Measurements from ENCODE around the gene C16orf87. TPM values are rescaled to one million over a fixed set of nuclear protein-coding genes. Genes with fewer than 3 reads are reported as not detected.

The C16orf87 gene
- polyA plus RNA-seq, 2 donors = 3.6 to 3.7 TPM

DNA sequence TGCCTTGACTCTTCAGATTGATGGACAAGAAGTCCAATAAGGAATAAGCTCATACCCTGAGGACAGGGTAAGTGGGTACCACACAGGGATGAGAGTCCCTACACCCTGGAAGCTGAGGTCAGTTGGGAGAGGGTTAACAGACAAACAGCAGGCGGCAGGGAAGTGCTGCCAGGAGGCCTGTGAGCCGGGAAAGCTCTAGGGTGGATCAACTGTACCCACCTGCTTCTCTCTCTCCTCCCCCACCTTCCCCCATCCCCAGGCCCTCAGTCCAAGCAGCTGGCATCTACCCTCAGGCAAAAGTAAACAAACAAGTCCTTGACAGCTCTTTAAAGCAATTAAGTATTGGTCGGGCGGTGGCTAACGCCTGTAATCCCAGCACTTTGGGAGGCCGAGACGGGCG, 62.2 kb downstream of the C16orf87 start:
- no peaks in the 10 kb centered on the region for H3K27me3 ChIP-seq (ENCODE audit: control insufficient read depth in 1 of 2, insufficient read depth in 2 of 2, low read length in 2 of 2)
- 57 to 63% methylated on average over 8 of the region's 8 CpGs for WGBS, 2 donors

DNA sequence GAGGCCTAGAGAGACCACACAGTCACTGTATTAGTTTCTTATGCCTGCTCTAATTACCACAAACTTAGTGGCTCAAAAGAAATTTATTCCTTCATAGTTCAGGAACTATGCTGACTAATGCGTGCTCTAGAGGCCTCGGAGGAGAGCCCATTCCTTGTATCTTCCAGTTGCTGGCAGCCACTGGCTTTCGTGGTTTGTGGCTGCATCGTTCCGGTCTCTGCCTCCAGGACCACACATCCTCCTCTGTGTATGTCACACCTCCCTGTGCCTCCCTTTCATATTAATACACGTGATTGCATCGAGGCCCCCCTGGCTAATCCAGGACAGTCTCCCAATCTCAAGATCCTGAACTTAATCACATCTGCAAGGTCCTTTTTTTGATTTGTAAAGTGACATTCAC, 65.9 kb downstream of the C16orf87 start:
- Histone ChIP-seq H3K4me3 (ENCODE audit: low read depth in 1 of 2, low read length in 2 of 2) (no peak overlapping the region), H3K36me3 (ENCODE audit: control insufficient read depth in 2 of 2, insufficient read depth in 2 of 2, low read length in 1 of 2) (no peaks in the 10 kb centered on the region), H3K27ac (ENCODE audit: low read depth in 2 of 2, low read length in 1 of 2) (no peak overlapping the region), H3K9me3 (ENCODE audit: control insufficient read depth in 2 of 2, insufficient read depth in 1 of 2, low read depth in 1 of 2, low read length in 1 of 2) (no peaks in the 10 kb centered on the region), H3K27me3 (ENCODE audit: control insufficient read depth in 1 of 2, insufficient read depth in 2 of 2, low read length in 2 of 2) (no peaks in the 10 kb centered on the region), H3K4me1 (ENCODE audit: control insufficient read depth in 2 of 2, insufficient read depth in 2 of 2, low read length in 1 of 2) (peaks cover 0 to 3% of the 10 kb centered on the region in 2 donors)
- 76 to 80% methylated on average over 7 of the region's 7 CpGs for whole genome bisulfite sequencing, 2 donors

More for the DNA sequence above, 62.2 kb downstream of the C16orf87 start:
- Histone ChIP-seq H3K36me3 (ENCODE audit: control insufficient read depth in 2 of 2, insufficient read depth in 2 of 2, low read length in 1 of 2) (no peaks in the 10 kb centered on the region), H3K9me3 (ENCODE audit: control insufficient read depth in 2 of 2, insufficient read depth in 1 of 2, low read depth in 1 of 2, low read length in 1 of 2) (no peaks in the 10 kb centered on the region), H3K27ac (ENCODE audit: low read depth in 2 of 2, low read length in 1 of 2) (no peak overlapping the region), H3K4me1 (ENCODE audit: control insufficient read depth in 2 of 2, insufficient read depth in 2 of 2, low read length in 1 of 2) (no peaks in the 10 kb centered on the region), H3K4me3 (ENCODE audit: low read depth in 1 of 2, low read length in 2 of 2) (no peak overlapping the region)

DNA sequence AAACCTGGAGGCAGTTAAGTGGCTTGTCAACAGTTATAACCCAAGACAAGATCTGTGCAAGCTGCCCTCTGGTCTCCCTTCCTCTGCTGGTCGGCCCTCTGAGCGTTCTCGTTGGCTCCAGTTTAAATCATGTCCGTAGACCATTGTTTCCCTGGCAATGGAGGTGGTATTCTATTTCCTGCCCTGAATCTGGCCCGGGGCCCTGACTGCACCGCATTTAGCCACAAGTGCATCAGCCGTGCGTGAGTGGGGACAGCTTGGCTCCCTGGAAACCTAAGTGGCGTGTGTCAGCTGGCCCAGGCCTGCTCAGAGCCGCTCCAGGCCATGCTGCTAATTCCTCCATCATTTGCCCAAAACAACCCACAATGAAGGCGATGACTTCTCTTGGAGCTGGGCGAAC, 67.8 kb downstream of the C16orf87 start:
- Histone ChIP-seq H3K4me1 (ENCODE audit: control insufficient read depth in 2 of 2, insufficient read depth in 2 of 2, low read length in 1 of 2) (peaks cover 0 to 3% of the 10 kb centered on the region in 2 donors), H3K4me3 (ENCODE audit: low read depth in 1 of 2, low read length in 2 of 2) (no peak overlapping the region), H3K27me3 (ENCODE audit: control insufficient read depth in 1 of 2, insufficient read depth in 2 of 2, low read length in 2 of 2) (no peaks in the 10 kb centered on the region), H3K27ac (ENCODE audit: low read depth in 2 of 2, low read length in 1 of 2) (no peak overlapping the region), H3K36me3 (ENCODE audit: control insufficient read depth in 2 of 2, insufficient read depth in 2 of 2, low read length in 1 of 2) (no peaks in the 10 kb centered on the region), H3K9me3 (ENCODE audit: control insufficient read depth in 2 of 2, insufficient read depth in 1 of 2, low read depth in 1 of 2, low read length in 1 of 2) (no peaks in the 10 kb centered on the region)
- WGBS, 2 donors = 40 to 56% methylated on average over 12 of the region's 12 CpGs

DNA sequence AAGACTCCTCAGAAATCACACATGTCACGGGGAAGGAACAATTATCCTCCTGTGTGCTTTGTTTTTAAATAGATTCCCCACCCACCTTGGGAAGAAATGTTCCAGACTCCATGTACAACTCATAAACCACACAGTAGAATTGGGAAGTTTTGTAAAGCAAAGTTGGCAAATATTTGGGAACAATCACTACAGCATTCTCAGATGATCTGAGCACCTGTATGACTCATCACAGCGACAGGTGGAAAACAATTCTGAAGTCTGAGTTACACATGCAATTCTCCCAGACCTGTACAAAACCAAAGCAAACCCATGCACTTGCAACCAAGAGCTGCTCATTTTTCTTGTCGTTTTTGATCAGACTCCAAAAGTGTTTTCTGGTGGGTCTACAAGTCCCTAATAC, 68.4 kb downstream of the C16orf87 start:
- no peak overlapping the region for H3K4me3 ChIP-seq (ENCODE audit: low read depth in 1 of 2, low read length in 2 of 2)
- no peak overlapping the region for H3K27ac ChIP-seq (ENCODE audit: low read depth in 2 of 2, low read length in 1 of 2)
- H3K9me3 ChIP-seq (ENCODE audit: control insufficient read depth in 2 of 2, insufficient read depth in 1 of 2, low read depth in 1 of 2, low read length in 1 of 2) = no peaks in the 10 kb centered on the region
- WGBS, 2 donors = 56 to 63% methylated on average over 3 of the region's 3 CpGs
- no peaks in the 10 kb centered on the region for H3K27me3 ChIP-seq (ENCODE audit: control insufficient read depth in 1 of 2, insufficient read depth in 2 of 2, low read length in 2 of 2)
- peaks cover 0 to 3% of the 10 kb centered on the region in 2 donors for H3K4me1 ChIP-seq (ENCODE audit: control insufficient read depth in 2 of 2, insufficient read depth in 2 of 2, low read length in 1 of 2)
- H3K36me3 ChIP-seq (ENCODE audit: control insufficient read depth in 2 of 2, insufficient read depth in 2 of 2, low read length in 1 of 2) = no peaks in the 10 kb centered on the region

DNA sequence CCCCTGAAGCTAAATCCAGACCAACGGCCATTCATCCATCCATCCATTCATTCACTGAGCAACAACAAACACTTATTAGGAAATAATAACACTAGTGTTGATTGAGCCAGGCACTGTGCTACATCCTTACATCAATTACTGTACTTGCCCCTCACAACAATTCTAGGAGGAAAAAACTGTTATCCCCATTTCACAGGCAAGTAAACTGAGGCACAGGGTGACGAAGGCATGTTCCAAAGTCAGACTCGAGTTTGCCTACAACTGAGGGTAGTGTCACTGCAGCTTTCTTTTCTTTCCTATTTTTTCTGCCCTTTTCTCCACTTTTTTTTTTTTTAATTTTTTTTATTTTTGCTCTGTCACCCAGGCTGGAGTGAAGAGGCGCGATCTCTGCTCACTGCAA, 71.7 kb downstream of the C16orf87 start:
- no peaks in the 10 kb centered on the region for H3K9me3 ChIP-seq (ENCODE audit: control insufficient read depth in 2 of 2, insufficient read depth in 1 of 2, low read depth in 1 of 2, low read length in 1 of 2)
- no peaks in the 10 kb centered on the region for H3K36me3 ChIP-seq (ENCODE audit: control insufficient read depth in 2 of 2, insufficient read depth in 2 of 2, low read length in 1 of 2)
- no peak overlapping the region for H3K27ac ChIP-seq (ENCODE audit: low read depth in 2 of 2, low read length in 1 of 2)
- H3K4me1 ChIP-seq (ENCODE audit: control insufficient read depth in 2 of 2, insufficient read depth in 2 of 2, low read length in 1 of 2) = peaks cover 0 to 3% of the 10 kb centered on the region in 2 donors
- no peak overlapping the region for H3K4me3 ChIP-seq (ENCODE audit: low read depth in 1 of 2, low read length in 2 of 2)
- no peaks in the 10 kb centered on the region for H3K27me3 ChIP-seq (ENCODE audit: control insufficient read depth in 1 of 2, insufficient read depth in 2 of 2, low read length in 2 of 2)
- WGBS, 2 donors = 86 to 89% methylated on average over 5 of the region's 5 CpGs

DNA sequence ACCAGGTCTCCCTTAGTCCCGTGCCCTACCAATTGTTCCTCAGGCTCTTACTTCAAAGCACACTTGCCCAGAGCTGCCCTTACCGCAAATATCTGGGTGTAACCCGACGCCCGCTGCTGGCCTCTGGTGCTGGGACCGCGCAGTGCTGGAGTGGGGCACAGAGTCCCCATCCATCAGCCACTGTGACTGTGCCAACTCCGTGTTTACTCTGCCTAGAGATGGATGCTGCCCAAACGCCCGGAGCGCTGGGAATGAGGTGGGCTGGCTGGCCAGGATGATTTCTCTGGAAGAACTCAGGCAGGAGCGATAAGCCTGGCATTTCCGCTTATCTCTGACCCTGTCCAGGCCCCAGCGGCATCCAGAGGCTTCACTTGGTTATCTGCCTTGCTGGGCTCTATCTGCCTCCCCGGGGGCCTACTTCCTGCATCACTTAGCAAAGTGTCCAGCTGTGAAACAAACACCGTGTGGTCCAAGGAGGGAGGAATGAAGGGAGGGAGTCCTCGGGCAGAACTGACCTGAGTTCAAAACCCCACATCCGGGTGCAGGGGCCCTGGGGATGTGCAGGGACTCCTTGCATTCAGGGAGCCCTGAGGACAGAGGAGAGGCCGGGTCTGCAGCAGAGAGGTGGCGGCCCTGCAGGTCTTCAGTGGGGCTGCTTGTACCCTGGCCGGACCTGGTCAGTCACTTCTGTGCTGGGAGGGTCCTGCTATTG, 73.5 kb downstream of the C16orf87 start:
- 26 to 32% methylated on average over 21 of the region's 21 CpGs for WGBS, 2 donors
- no peaks in the 10 kb centered on the region for H3K9me3 ChIP-seq (ENCODE audit: control insufficient read depth in 2 of 2, insufficient read depth in 1 of 2, low read depth in 1 of 2, low read length in 1 of 2)
- no peaks in the 10 kb centered on the region for H3K27me3 ChIP-seq (ENCODE audit: control insufficient read depth in 1 of 2, insufficient read depth in 2 of 2, low read length in 2 of 2)
- no peak overlapping the region for H3K27ac ChIP-seq (ENCODE audit: low read depth in 2 of 2, low read length in 1 of 2)
- no peak overlapping the region for H3K4me3 ChIP-seq (ENCODE audit: low read depth in 1 of 2, low read length in 2 of 2)
- H3K36me3 ChIP-seq (ENCODE audit: control insufficient read depth in 2 of 2, insufficient read depth in 2 of 2, low read length in 1 of 2) = no peaks in the 10 kb centered on the region
- H3K4me1 ChIP-seq (ENCODE audit: control insufficient read depth in 2 of 2, insufficient read depth in 2 of 2, low read length in 1 of 2) = no peaks in the 10 kb centered on the region

DNA sequence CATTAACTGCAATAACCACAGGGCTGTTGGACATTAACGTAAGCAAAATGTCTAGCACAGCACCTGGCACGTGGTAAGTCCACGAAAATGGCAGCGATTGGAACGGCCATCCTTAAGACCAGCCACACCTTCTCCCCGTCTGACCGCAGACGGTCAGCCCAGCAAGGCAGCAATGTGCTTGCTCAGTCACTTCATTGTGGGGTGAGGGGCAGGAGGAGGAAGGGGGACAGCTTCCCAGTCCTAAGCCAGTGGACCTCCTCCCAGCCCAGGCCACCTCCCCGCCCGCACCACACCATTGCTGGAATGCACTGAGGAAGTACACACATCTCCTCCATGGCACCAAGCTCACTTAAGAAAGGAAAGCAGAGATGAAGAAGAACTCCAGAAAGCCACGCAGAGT, 74.2 kb downstream of the C16orf87 start:
- Histone ChIP-seq H3K9me3 (ENCODE audit: control insufficient read depth in 2 of 2, insufficient read depth in 1 of 2, low read depth in 1 of 2, low read length in 1 of 2) (no peaks in the 10 kb centered on the region), H3K27me3 (ENCODE audit: control insufficient read depth in 1 of 2, insufficient read depth in 2 of 2, low read length in 2 of 2) (no peaks in the 10 kb centered on the region), H3K27ac (ENCODE audit: low read depth in 2 of 2, low read length in 1 of 2) (no peak overlapping the region), H3K4me1 (ENCODE audit: control insufficient read depth in 2 of 2, insufficient read depth in 2 of 2, low read length in 1 of 2) (no peaks in the 10 kb centered on the region), H3K36me3 (ENCODE audit: control insufficient read depth in 2 of 2, insufficient read depth in 2 of 2, low read length in 1 of 2) (no peaks in the 10 kb centered on the region), H3K4me3 (ENCODE audit: low read depth in 1 of 2, low read length in 2 of 2) (no peak overlapping the region)
- 79 to 86% methylated on average over 11 of the region's 11 CpGs for WGBS, 2 donors

DNA sequence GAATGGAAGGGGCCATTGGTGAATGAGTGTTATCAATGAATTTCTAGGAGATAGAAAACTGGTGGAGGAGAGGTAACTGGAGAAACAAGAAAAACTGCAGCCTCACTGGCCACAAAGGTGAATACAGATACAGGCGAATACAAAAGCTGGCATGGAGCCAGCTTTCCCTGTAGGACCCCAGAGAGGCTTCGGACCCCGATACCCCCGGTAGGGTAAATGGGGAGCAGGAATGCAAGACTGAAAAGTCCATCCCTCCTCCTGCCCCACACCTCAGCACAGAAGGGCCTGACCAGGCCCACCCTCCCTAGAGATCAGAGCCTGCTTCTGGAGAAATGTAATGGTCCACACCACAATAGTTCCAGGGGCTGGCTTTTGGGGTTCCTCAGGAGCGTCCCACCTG, 78.0 kb downstream of the C16orf87 start:
- Histone ChIP-seq H3K4me1 (ENCODE audit: control insufficient read depth in 2 of 2, insufficient read depth in 2 of 2, low read length in 1 of 2) (no peaks in the 10 kb centered on the region), H3K27ac (ENCODE audit: low read depth in 2 of 2, low read length in 1 of 2) (no peak overlapping the region), H3K4me3 (ENCODE audit: low read depth in 1 of 2, low read length in 2 of 2) (no peak overlapping the region), H3K27me3 (ENCODE audit: control insufficient read depth in 1 of 2, insufficient read depth in 2 of 2, low read length in 2 of 2) (no peaks in the 10 kb centered on the region), H3K9me3 (ENCODE audit: control insufficient read depth in 2 of 2, insufficient read depth in 1 of 2, low read depth in 1 of 2, low read length in 1 of 2) (no peaks in the 10 kb centered on the region), H3K36me3 (ENCODE audit: control insufficient read depth in 2 of 2, insufficient read depth in 2 of 2, low read length in 1 of 2) (no peaks in the 10 kb centered on the region)
- 67 to 82% methylated on average over 5 of the region's 5 CpGs for WGBS, 2 donors

DNA sequence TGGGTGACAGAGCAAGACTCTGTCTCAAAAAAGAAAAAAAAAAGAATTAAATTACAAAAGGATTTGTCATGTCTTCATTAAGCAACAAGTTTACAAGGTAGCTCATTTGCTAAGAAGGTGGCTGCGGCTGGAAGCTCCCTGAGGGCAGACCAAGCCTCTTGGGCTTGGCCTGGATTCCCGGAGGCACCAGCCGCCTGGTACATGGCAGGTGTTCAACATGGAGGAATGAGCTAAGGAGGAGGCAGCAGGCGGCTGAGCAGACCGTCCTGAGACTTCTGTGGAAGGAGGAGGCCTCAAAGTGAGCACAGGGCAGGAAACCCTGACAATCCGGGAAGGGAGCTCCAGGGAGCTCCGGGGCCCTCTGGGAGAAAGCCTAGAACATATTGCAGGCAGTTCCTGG, 79.6 kb downstream of the C16orf87 start:
- Histone ChIP-seq H3K27me3 (ENCODE audit: control insufficient read depth in 1 of 2, insufficient read depth in 2 of 2, low read length in 2 of 2) (no peaks in the 10 kb centered on the region), H3K4me1 (ENCODE audit: control insufficient read depth in 2 of 2, insufficient read depth in 2 of 2, low read length in 1 of 2) (no peaks in the 10 kb centered on the region), H3K4me3 (ENCODE audit: low read depth in 1 of 2, low read length in 2 of 2) (no peak overlapping the region), H3K27ac (ENCODE audit: low read depth in 2 of 2, low read length in 1 of 2) (no peak overlapping the region), H3K9me3 (ENCODE audit: control insufficient read depth in 2 of 2, insufficient read depth in 1 of 2, low read depth in 1 of 2, low read length in 1 of 2) (no peaks in the 10 kb centered on the region), H3K36me3 (ENCODE audit: control insufficient read depth in 2 of 2, insufficient read depth in 2 of 2, low read length in 1 of 2) (no peaks in the 10 kb centered on the region)
- WGBS, 2 donors = 81 to 83% methylated on average over 7 of the region's 7 CpGs
